Stromal cell of bone marrow (primary cell): ENCODE measurements around the gene OTOG.
"Not testable (repeated sequence)": the region's sequence is repeated elsewhere in the genome, so short reads cannot be mapped to it uniquely, and the experiment has no call there.

Experiments
- DNase-seq: peaks from one replicate; pipeline ENCODE4 v3.0.0-alpha.2; 2012; ENCODE audit warnings: low read depth

OTOG gene

DNA sequence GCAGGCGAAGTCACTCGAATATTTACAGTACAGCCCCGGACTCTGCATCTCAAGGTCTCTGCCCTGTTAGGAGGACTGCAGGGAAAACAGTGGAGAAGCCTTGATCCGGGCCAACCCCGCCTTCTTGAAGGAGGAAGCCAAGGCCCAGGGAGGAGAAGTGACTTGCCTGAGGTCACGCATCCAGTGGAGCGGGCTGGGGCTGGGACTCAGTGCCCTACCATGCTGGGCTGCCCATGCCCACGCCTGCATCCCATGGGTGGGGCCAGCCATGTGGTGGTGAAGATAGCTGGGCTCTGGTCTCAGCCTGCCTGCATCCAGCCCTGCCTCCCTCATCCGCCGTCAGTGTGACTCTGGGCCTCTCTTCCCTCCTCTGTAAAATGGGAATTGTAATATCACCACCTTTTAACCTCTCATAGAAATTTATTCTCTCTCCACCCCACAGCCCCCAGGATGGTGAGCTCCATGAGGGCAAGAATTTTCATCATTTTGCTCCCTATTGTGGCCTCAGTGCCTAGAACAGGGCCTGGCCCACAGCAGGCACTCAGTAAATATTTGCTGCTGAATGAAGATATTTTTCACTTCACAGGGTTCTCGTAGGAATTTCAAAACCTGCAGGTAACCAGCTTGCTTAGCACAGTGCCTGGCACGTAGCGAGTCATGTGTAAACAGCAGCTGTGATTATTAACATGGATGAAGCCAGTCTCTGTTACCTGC, 57.3 kb downstream of the OTOG start:
- no peak for DNase-seq

DNA sequence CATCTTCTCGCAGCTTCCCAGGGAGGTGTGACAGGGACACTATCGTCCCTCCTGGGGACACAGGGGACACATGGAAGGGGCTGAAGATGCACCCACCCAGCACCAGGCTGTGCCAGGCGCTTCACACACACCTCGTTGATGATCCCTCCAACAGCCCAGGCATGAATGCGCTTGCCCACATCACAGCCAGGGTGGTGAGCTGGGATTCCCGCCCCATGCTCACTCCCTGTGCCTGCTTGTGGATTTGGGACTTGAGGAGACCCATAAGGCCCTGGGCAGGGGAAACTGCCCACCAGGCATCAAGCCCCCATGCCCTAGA, 57.8 kb downstream of the OTOG start:
- no peak for DNase-seq

DNA sequence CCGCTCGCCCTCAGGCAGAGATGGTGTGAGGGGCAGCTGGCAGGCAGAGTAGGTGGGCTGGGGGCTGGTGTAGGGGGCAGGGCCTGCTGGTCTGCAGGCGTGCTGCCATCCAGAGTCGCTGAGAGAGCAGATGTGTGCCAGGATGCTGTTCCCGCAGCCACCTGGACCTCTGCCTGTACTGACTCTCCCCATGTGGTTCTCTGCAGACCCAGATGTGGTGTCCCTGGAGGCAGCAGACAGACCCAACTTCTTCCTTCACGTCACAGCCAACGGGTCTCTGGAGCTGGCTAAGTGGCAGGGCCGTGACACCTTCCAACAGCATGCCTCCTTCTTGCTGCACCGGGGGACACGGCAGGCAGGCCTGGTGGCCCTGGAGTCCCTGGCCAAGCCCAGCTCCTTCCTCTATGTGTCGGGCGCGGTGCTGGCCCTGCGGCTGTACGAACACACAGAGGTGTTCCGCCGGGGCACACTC, 58.6 kb downstream of the OTOG start:
- DNase-seq, result no peak

DNA sequence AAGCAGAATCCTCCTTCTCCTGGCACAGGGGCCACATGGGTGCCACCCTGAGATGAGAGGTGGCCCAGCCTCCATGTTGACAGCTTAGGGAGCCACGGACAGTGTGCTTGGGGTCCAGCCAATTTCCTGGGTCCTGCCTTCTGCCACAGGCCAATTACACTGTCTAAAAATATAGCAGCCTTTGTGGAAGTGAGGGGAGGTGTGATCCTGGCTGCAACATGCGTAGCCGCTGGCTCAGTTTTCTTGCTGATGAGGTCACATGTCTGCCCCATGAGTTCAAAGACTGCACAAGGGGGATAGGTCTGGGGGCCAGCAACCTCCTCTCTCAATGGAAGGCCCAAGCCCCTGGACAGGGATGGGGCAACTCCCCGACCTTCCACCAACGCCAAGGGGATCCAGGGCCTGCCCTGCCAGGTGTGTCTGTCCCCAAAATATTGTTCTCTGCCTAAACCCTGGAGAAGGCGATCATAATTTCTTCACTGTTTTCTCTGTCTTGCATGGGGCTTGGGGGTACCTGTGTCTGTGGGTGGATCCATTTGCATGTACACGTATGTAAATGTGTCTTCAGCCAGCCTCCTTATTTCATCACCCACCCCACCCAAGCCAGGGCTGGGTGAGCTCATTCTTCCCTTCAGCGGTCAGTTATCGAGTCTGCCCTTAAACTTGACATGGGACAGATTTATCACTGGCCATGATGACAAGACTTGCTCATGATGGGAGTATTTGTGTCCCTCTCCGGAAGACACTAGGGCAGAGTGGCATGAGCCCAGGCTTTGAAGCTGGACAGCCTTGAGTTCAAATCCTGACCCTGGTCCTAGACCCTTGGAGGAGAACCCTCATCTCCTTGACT, 59.4 kb downstream of the OTOG start:
- no peak for DNase-seq

DNA sequence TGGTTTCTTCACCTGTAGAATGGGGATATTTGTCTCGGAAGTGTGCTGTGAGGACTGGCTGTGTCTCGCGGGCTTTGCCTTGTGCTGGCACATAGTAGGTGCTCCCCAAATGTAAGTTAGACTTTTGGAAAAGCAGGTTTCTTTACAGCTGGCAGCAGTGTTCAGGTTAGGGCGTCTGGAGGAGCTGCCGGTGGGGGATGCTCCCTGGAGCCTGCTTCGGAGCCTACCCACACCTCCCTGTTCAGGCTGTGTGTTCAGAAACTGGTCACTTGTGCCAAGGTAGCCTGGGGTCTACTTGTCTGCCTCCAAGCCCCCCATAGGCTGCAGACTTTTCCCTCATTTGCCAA, 60.0 kb downstream of the OTOG start:
- DNase-seq, result no peak

DNA sequence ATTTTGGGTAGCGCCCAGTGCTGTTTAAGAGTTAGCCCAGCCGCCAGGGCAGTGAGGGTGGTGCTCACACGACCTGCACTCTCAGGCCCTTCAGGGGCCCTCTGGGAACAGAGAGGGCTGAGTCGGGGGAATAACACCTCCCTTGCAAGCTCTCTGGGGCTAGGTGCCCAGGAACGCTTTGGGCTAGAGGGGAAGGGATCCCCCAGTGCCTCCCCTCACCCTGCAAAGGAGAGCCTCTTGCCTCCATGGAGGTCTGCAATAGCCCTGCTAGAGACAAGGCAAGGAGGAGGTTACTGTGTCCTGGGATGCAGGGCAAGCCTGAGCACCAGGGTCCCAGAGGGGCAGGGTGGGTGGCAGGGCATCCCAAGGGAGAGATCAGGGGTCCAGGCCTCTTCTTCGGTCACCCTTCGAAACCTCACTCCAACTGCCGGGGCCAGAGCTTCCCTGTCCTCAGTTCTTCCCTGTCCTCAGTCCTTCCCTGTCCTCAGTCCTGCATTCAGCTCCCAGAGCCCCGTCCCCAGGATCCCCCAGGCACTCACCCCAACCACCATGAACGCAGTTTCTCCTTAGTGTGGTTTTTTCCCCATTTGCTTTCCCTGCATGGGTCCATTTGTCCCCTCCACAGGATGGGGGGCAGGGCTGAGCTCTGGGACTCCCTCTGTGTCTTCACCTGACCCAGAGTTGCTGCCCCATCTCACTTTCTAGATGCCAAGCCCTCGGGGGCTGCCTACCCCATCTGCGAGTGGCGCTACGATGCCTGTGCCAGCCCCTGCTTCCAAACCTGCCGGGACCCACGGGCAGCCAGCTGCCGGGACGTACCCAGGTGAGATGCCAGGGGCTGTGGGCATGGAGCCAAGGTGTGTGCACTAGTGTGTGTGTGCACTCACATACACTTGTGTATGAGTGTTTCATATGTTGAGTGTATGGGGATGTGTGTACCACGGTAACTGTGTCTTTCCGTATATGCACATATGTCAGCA, 60.8 kb downstream of the OTOG start:
- no peak for DNase-seq

DNA sequence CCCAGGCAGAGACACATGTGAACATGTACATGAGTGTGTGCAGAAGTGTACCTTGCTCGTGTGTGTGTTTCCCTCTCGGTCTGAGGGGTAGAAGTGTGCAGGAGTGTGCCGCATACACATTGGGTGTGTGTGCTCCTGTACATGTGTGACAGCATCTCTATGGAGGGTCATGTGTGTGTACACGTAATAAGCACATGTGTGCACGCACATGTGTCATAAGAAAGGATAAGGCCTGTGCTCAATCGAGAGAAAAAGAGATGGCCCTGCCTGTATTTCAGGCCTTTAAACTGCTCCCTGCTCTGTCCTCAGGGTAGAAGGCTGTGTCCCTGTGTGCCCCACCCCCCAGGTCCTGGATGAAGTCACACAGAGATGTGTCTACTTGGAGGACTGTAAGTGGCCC, 61.8 kb downstream of the OTOG start:
- no peak for DNase-seq

DNA sequence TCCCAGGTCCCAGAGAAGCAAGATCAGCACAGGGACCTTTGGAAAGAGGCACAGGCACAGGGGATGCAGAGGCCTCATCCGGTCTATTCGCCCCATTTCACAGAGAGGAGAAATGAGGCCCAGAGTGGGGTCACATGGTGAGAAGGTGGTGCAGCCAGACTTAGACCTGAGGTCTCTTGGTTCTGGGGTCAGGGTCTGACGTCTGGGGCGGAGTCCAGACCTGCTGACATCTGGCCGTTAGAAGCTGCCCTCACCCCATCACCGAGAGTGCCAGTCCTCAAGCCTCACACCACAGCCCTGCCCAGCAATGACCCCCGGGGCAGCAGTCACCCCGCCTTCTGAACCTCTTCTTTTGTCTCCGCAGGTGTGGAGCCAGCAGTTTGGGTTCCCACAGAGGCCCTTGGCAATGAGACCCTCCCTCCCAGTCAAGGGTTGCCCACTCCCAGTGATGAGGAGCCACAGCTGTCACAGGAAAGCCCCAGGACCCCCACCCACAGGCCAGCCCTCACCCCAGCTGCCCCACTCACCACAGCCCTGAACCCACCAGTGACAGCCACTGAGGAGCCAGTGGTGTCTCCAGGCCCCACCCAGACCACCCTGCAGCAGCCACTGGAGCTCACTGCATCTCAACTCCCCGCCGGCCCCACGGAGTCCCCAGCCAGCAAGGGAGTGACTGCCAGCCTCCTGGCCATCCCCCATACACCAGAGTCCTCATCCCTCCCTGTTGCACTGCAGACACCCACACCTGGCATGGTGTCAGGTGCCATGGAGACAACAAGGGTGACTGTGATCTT, 62.4 kb downstream of the OTOG start:
- no peak for DNase-seq

DNA sequence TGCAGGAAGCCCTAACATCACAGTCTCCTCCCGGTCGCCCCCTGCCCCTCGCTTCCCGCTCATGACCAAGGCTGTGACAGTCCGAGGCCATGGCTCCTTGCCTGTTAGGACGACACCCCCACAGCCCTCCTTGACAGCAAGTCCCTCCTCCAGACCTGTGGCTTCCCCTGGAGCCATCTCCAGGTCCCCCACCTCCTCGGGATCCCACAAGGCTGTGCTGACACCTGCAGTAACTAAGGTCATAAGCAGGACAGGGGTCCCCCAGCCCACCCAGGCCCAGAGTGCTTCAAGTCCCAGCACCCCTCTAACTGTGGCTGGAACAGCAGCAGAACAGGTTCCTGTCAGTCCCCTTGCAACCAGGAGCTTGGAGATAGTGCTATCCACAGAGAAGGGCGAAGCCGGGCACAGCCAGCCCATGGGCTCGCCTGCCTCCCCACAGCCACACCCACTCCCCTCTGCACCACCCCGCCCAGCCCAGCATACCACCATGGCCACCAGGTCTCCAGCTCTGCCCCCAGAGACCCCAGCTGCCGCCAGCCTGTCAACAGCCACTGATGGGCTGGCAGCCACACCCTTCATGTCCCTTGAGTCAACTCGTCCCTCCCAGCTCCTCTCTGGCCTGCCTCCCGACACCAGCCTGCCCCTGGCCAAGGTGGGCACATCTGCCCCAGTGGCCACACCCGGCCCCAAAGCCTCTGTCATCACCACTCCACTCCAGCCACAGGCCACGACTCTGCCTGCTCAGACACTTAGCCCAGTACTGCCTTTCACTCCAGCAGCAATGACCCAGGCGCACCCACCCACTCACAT, 63.2 kb downstream of the OTOG start:
- DNase-seq, result no peak

DNA sequence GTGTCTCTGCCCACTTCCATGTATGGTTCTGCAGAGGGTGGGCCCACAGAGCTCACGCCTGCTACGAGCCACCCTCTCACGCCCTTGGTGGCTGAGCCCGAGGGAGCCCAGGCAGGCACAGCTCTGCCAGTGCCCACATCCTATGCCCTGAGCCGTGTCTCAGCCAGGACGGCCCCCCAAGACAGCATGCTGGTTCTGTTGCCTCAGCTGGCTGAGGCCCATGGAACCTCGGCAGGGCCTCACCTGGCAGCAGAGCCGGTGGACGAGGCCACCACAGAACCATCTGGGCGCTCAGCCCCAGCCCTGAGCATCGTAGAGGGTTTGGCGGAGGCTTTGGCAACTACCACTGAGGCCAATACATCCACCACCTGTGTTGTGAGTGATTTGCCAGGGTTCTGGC, 64.0 kb downstream of the OTOG start:
- DNase-seq, result no peak

DNA sequence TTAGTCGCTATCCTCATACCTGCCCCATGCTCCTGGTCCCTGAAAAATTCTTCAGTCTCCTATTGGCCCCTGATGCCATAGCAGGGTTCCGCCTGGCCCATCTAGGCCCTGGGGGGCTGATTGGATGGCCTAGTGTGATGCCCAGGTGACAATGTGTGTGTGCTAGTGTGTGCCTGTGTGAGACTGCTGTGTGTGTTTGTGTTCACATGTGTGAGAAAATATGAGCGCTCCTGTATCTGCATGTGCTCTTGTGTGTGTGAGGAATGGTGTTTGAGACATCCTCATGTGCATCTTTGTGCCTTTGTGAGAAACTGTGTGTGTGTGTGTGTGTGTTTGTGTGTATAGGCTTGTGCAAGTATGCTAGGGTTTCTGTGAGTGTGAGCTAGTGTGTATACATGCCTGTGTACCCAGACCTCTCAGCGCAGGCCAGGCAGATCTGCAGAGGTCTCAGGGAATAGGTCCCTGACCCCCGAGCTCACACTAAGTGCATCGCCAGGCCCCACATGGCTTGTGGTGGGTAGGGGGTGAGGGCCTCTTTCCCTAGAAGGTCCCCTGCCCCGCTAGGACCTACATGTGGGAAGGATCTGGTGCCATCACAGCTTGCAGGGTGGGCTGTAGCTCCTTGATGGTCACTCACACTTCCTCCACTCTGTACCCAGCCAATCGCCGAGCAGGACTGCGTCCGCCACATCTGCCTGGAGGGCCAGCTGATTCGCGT, 64.6 kb downstream of the OTOG start:
- DNase-seq, result no peak

DNA sequence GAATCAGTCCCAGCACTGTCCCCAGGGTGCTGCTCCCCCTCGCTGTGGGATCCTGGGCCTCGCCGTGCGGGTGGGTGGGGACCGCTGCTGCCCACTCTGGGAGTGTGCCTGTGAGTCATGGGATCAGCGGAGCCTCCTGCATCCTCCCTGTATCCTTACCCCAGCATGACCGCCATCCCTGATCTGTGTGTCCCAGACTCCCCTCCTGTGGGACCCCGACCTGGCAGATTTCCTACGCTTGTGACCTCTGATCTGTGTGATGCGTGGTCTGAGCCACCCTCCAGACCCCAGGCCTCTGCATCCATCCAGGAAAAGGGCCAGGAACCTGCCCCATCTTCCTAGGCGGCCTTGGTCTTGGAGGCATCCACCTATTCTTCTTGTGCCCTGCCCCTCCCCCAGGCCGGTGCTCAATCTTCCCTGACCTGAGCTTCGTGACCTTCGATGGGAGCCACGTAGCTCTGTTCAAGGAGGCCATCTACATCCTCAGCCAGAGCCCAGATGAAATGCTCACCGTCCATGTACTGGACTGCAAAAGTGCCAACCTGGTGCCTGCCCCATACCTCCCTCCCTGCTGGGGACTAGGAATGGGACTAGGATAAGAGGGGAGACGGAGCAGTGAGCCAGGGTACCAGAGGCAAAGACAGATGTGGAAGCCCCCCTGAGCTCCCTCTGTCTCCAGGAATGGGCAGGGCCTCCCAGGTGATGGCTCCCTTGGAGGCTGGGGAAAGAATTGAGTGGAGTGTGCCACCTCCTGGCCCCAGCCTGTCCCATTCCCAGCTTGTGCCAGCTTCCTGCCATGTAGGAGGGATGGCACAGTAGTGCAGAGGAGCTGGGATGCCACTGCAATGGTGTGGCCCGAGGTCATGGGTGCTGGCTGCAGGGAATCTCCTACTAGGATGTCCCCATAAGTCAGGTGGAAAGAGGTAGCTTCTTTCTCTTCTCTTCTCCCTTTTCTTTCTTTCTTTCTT, 65.4 kb downstream of the OTOG start:
- no peak for DNase-seq

DNA sequence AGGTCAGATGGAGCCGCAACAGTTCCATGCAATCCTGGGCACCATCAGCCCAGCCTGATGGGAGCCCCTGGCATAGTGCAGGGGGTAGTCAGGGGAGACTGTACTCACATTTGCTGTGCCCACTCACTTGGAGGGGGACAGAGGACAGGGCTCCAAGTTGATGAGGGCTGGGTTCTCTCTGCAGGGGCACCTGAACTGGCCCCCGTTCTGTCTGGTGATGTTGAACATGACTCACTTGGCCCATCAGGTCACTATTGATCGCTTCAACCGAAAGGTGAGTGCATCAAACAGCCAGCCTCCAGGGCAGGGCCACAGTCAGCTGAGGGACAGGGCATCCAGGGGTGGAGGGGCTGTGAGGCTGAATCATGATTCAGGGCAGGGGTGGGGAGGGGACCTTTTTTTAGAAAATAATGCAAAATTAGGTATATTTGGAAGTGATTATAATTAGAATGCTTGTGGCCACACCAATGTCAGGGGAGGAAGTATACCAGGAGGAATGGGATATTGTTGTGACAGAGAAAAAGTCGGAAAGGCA, 66.4 kb downstream of the OTOG start:
- DNase-seq, result no peak

DNA sequence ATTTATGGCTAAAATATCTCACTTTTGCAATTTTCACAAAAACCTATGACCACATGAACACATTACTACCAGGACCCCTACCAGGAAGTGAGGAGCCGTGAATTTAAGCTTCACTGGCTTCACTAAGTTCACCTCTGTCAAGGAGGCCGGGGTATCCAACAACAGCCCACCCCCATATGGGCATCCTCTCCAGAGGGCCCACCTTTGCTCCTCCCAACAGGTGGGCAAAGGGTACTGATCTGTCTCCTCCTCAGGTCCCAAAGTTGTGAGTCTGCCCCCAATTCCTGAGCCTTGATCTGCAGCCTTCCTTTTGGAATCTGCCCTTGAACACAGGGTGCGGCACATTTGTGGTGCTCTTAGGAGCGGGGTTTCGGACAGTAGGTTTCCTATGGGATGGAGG, 66.9 kb downstream of the OTOG start:
- DNase-seq, result no peak

DNA sequence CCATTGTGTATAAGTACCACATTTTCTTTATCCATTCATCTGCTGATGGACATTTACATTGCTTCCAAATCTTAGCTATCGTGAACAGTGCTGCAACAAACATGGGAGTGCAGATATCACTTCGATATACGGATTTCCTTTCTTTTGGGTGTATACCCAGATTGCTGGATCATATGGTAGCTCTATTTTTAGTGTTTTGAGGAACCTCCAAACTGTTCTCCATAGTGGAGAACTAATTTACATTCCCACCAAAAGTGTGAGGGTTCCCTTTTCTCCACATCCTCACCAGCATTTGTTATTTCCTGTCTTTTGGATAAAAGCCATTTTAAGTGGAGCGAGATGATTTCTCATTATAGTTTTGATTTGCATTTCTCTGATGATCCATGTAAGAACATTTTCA, 75.7 kb downstream of the OTOG start:
- not testable (repeated sequence) for DNase-seq

DNA sequence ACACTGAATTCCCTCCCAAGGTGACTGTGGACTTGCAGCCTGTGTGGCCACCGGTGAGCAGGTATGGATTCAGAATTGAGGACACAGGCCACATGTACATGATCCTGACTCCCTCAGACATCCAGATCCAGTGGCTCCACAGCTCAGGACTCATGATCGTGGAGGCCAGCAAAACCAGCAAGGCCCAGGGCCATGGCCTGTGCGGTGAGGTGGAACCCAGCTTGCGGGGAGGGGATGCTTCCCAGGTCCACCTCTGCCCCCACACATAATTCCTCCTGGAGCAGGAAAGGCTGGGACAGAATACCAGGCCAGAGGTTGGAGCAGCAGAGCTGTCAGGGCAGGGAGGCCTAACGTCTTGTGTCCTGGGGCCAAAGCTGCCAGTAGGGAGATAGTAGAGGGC, 82.1 kb downstream of the OTOG start:
- no peak for DNase-seq

DNA sequence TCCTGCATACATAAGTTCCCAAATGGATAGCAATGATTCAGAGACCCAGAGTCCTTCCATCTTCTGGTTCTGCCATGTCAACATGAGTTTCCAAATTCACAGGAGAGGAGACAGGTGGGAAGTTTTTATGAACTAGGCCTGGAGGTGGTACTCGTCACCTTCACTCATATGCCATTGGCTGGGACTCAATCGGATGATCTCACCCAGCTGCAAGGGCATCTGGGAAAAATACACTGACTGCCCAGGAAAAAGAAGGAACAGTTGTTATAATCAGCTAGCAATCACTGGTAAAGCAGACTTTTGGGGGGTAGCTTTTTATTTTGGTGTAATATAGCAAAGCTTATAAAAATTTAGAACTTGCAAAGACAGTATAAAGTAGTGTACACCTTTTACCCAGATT, 83.9 kb downstream of the OTOG start:
- no peak for DNase-seq

DNA sequence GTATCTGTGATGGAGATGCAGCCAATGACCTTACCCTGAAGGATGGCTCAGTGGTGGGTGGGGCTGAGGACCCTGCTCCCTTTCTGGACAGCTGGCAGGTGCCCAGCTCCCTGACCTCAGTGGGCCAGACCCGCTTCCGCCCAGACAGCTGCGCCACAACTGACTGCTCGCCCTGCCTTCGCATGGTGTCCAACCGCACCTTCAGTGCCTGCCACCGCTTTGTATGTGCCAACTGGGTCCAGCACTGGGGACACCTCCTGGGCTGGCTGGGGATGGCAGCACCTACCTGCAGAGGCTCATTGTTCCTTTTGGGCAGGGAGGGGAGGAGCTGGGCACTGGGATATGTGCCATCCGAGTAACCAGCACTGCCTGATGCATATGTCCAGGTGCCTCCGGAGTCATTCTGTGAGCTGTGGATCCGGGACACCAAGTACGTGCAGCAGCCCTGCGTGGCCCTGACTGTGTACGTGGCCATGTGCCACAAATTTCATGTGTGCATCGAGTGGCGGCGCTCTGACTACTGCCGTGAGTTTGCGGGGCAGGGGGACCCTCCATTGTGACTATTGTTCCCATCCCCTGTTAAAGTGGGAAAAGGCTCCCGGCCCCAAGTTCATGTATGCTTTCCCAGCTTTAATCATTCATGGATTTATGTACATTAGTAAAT, 84.8 kb downstream of the OTOG start:
- DNase-seq, result no peak
